ENCODE data around the gene WRAP73.

GRCh38 chr1:3639397-3639911, 10.4 kb downstream of the WRAP73 start:
- TF ChIP-seq CTCF (IDR thresholded peaks at IDR 0.05) (no peak), POLR2A (IDR thresholded peaks at IDR 0.05) (no peak), EP300 (IDR thresholded peaks at IDR 0.05) (no peak), POLR2AphosphoS5 (IDR thresholded peaks at IDR 0.05) (no peak)

Measured in stomach (tissue), 4 donors.